A549 (cell line): ENCODE measurements around the gene ELF2.

Experiments
- CTCF ChIP-seq: fragments of >200 bp; sonication (Bioruptor Twin); formaldehyde crosslinking; IDR thresholded peaks from 3 replicates; pipeline ENCODE4 v1.5.1; 2016
- E2F6 ChIP-seq: IDR thresholded peaks from 2 replicates; pipeline ENCODE4 v1.6.1; 2012; ENCODE audit warnings: low read depth, borderline replicate concordance
- EHMT2 ChIP-seq: fragments of 200-600 bp; sonication (generic); IDR thresholded peaks from 2 replicates; pipeline ENCODE4 v1.6.1; 2016; ENCODE audit warnings: antibody characterized with exemption, low read depth, mild to moderate bottlenecking, moderate library complexity
- EP300 ChIP-seq, 2 experiments: fragments of >200 bp; sonication (Bioruptor Twin); formaldehyde crosslinking; IDR thresholded peaks; 2 replicates in 1 of 2; 3 replicates in 1 of 2; pipeline ENCODE4 v1.6.1; 2016 to 2017
- FOSB ChIP-seq: fragments of 250-450 bp; sonication (Bioruptor Pico); IDR thresholded peaks from 2 replicates; pipeline ENCODE4 v1.5.0; 2020; ENCODE audit warnings: mild to moderate bottlenecking, moderate library complexity
- MAZ ChIP-seq: fragments of 150-350 bp; IDR thresholded peaks from 2 replicates; pipeline ENCODE4 v1.6.1; 2014; ENCODE audit warnings: antibody characterized with exemption, low read depth, low read length, borderline replicate concordance
- PHF8 ChIP-seq: fragments of 200-600 bp; sonication (generic); IDR thresholded peaks from 2 replicates; pipeline ENCODE4 v1.6.1; 2016; ENCODE audit warnings: low read depth, mild to moderate bottlenecking, antibody characterized with exemption, moderate library complexity, borderline replicate concordance
- POLR2A ChIP-seq: IDR thresholded peaks from 2 replicates; pipeline ENCODE4 v1.6.1; 2012; ENCODE audit warnings: mild to moderate bottlenecking, low read length
- REST ChIP-seq: fragments of 200-600 bp; sonication (generic); IDR thresholded peaks from 2 replicates; pipeline ENCODE4 v1.6.1; 2016; ENCODE audit warnings: antibody characterized with exemption, mild to moderate bottlenecking, moderate library complexity
- ZFP36 ChIP-seq: fragments of 450-650 bp; IDR thresholded peaks from 2 replicates; pipeline ENCODE4 v1.6.1; 2014; ENCODE audit warnings: borderline replicate concordance; ENCODE audit not compliant: partially characterized antibody

- TF ChIP-seq CTCF (no peak), MAZ (no peak), PHF8 (no peak), EHMT2 (no peak), EP300 (IDR thresholded peaks at IDR 0.05) (no peak), ZFP36 (no peak), REST (no peak), E2F6 (no peak), POLR2A (no peak), FOSB (CRISPR knock-in tag) (no peak)
Observed at GRCh38 chr4:139134403-139134802, 42.6 kb downstream of the ELF2 start.
